Mucosa of descending colon (tissue), 3 donors: ENCODE results near the gene PLEKHM3. TPM values are rescaled to one million over a fixed set of nuclear protein-coding genes. Genes with fewer than 3 reads are reported as not detected.
A peak's percentile ranks its signal among the peaks of the same experiment; 100 is the strongest.

Experiments
- ATAC-seq: fragments of 200-7000 bp; cut with Tn5 transposase; one replicate; pipeline ENCODE4 v1.9.1; 2020; ENCODE audit warnings: mild to moderate bottlenecking, moderate library complexity
- DNase-seq, 3 donors: peaks; one replicate each; pipeline ENCODE4 v3.0.0-alpha.2; 2020
- H3K36me3 ChIP-seq: fragments of 200-600 bp; one replicate; pipeline ENCODE4 v1.8.0; 2021; ENCODE audit warnings: low read depth, mild to moderate bottlenecking
- H3K4me1 ChIP-seq: fragments of 200-600 bp; one replicate; pipeline ENCODE4 v1.8.0; 2021; ENCODE audit warnings: low read depth, mild to moderate bottlenecking
- H3K4me3 ChIP-seq: fragments of 200-600 bp; one replicate; pipeline ENCODE4 v1.8.0; 2021; ENCODE audit warnings: mild to moderate bottlenecking
- H3K9me3 ChIP-seq: fragments of 200-600 bp; one replicate; pipeline ENCODE4 v1.8.0; 2021; ENCODE audit warnings: mild to moderate bottlenecking
- CTCF ChIP-seq: fragments of 200-600 bp; IDR thresholded peaks from one replicate; pipeline ENCODE4 v1.8.0; 2022; ENCODE audit warnings: antibody characterized with exemption, mild to moderate bottlenecking
- intact Hi-C, 2 donors: fragments of 100-400 bp; cut with DNase I in 1 of 2; cut with micrococcal nuclease in 1 of 2; formaldehyde crosslinking; loops; one replicate each; pipeline versions ENCODE4 v1.11.0 to v1.11.1; 2022; cut with DNase I, micrococcal nuclease
- total RNA-seq, 3 donors: library from RNA; stranded (reverse); fragmentation: NEBNext Ultra II Directional in 2 of 3; extraction: Animal tissue kit (Norgen Biotek cat#: 25700) in 2 of 3; gene quantifications; one replicate each; pipeline versions ENCODE4 v1.2.1 to v1.2.4, GENCODE V29; 2021 to 2023
- donor health status: DM: no; HTN: no; CAD: no; lungs with moderate emphysema.
- donor health status: DM: no; HTN: no; CAD: no.
- donor health status: DM: no; HTN: yes; CAD: no.

Gene PLEKHM3
- total RNA-seq, 3 donors from 2014 or later = 9.7 to 21.1 (median 12.9) TPM

DNA sequence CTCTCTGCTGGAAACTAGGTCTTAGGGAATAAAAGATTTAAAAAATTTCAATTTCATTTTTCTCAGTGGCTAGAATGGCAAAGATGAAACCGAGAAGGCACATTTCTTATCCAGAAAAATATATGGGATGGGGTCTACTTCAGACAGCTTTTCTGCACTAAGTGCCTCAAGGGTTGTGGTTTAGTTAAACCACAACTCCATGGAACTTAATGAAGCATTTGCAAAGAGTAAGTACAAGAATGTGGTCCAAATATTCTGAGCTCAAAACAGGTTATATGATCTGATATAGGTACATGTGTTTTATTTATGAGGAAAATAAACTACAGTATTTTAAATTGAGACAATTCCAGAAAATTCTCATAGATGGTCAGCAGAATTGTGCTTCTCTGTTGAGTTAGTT lies 153.8 kb downstream of the PLEKHM3 start:
- ATAC-seq (no peak), DNase-seq (no peak)
- Histone ChIP-seq H3K9me3 (no peaks in the 10 kb centered on the region), H3K4me1 (peaks cover 13% of the 10 kb centered on the region), H3K4me3 (no peak overlapping the region), H3K36me3 (no peaks in the 10 kb centered on the region)
- no peak for TF ChIP-seq CTCF
- intact Hi-C loops = no loop called here

- peaks cover 13% of the 10 kb centered on the region for H3K4me1 ChIP-seq
- intact Hi-C loops = no loop called here
- DNase-seq = no peak
- H3K9me3 ChIP-seq = no peaks in the 10 kb centered on the region
- H3K36me3 ChIP-seq = no peaks in the 10 kb centered on the region
- no peak for ATAC-seq
- H3K4me3 ChIP-seq = no peak overlapping the region
- TF ChIP-seq CTCF = no peak
Measured at GRCh38 chr2:207870814-207871213, 154.5 kb downstream of the PLEKHM3 start.

DNA sequence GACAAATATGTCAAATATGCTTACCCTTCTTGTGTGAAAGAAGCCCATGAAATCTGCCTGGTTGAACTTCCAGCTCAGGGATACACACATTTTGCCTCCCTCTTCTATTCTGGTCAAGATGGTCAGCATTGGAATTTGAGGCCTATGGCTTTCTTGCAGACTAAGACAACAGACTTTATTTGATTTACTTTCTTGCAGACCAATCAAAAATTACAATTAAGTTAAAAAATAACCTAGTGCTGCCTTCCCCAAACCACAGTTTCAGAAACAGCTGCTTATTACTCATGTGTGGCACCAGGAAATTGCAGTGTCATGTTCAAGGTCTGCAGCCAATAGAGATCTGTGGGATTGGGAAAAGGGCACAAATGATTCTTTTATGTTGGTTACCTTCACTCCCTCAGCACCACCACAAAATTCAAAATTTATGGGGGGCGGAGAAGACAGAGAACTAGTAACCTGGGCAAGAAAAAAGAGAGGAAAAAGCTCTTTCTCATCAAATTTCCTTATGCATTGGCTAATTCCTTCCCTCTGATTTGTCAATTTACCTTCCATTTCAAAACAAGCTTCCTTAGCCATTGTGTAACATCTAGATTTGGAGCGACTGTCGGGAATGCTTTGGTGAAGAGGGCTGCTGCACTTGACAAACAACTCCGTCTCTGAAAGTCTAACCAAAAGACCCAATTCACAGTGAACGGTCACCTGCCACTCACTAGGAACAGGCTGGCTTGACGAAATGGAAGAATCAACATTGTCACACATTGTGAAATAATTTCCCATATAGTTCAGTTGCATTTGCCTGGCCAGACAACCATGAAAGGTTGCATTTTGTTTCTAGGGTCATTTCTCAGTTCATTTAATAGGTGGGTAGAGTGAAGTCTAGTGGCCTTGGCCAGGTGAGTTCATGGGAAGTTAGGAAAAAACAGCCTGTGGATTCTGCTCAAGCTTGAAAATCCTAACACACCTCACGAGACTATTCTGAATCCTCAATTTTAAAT lies 155.2 kb downstream of the PLEKHM3 start:
- DNase-seq (peak in 1 of 3 donors; percentile 33), ATAC-seq (peak; percentile 96)
- Histone ChIP-seq H3K4me3 (no peak overlapping the region), H3K36me3 (no peaks in the 10 kb centered on the region), H3K9me3 (no peaks in the 10 kb centered on the region), H3K4me1 (peaks cover 13% of the 10 kb centered on the region)
- intact Hi-C loops = no loop called here
- TF ChIP-seq CTCF = no peak

- intact Hi-C loops = no loop called here
- Histone ChIP-seq H3K36me3 (no peaks in the 10 kb centered on the region), H3K4me1 (peaks cover 13% of the 10 kb centered on the region), H3K4me3 (no peak overlapping the region), H3K9me3 (no peaks in the 10 kb centered on the region)
- DNase-seq (no peak), ATAC-seq (peak; percentile 40)
- no peak for TF ChIP-seq CTCF
Measured at GRCh38 chr2:207868855-207869596, 156.3 kb downstream of the PLEKHM3 start.

DNA sequence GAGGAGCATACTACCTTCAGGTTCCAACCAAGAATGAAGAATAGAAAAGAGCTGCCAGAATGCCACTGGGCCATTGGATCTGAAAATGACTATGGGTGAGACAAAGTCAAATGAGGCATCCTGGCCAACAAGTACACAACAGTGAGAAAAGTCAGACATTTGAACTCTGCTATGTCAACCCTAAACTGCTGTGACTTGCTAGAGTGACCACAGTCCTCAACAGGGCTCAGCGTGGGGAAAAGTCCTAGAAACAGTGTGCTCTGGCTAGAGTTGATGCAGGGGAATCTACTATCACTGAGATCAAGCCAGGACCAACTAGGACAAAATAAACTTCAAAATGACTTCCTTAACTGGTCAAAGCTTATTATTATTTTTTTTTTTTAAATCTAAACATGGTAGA lies 157.4 kb downstream of the PLEKHM3 start:
- no peak for DNase-seq
- intact Hi-C loops = no loop called here
- Histone ChIP-seq H3K4me1 (peaks cover 13% of the 10 kb centered on the region), H3K36me3 (no peaks in the 10 kb centered on the region), H3K4me3 (no peak overlapping the region), H3K9me3 (no peaks in the 10 kb centered on the region)
- no peak for ATAC-seq
- no peak for TF ChIP-seq CTCF
